Hindlimb muscle (tissue), 1 donor: ENCODE data around the gene OR4D5. TPM values are rescaled to one million over a fixed set of nuclear protein-coding genes. Genes with fewer than 3 reads are reported as not detected.

Experiments used
- DNase-seq: peaks from one replicate; pipeline ENCODE4 v3.0.0-alpha.2; 2013
- polyA plus RNA-seq: library from polyadenylated mRNA; unstranded; fragments of 120-200 nt; gene quantifications from one replicate; pipeline ENCODE4 v1.2.1, GENCODE V29; 2013; ENCODE audit not compliant: insufficient read length

The OR4D5 gene
- polyA plus RNA-seq, result not detected

DNA sequence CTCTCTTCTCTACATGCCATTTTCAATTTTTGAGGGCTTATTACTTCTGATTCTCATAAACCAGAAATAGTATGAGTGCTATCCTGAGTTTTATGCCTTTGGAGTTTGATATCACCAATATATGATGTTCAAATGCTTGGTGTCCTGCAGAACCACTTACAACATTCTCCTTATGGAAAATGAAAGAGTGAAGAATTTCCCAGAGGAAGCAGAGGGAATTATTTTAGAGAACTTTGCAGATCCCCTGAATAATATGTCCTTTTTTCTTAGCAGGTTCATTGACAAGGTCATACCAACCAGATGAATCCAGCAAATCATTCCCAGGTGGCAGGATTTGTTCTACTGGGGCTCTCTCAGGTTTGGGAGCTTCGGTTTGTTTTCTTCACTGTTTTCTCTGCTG lies at the start of gene OR4D5:
OR4D5 (plus strand) TSS at position 301 of the 400 bp plus-strand sequence; CDS start at position 301, 0 bp downstream.
- DNase-seq, result no peak

DNA sequence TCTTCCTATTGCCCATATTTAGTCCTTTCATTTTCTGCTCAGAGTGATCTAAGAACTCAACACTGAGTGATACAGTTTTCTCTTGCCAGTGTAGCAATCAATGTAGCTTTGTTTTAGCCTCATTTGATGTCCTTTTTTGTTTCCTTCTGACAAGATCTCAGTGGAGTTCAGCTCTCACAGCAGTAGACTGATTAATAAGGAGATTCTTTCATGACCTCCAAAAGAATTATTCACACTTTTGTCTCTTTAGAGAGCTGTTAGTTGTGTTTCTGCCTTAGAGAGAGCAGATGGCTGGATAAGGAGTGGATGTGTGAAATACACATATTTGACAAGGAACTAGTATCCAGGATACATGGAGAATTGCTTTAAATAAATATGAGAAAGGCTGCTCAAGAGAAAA lies 47.4 kb upstream of the OR4D5 start:
- DNase-seq, result no peak

DNA sequence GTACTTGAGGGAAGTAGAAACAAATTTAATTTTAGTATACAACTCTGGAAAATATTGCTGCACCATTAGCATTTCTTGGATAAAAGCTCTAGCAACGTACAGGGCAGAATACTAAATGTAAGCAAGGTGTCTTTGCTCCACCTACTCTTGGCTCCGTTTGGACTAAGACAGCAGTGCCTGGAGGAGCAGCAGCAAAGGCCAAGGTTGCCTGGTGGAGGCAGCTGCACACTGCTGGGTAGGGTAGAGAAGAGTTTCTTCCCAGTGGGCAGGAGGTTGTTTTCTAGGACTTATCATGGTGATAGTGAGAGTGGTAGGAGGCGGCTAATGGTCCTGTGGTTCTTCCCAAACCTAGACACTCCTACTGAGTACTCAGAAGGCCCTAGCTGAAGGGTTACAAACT lies 39.6 kb upstream of the OR4D5 start:
- DNase-seq, result no peak

DNA sequence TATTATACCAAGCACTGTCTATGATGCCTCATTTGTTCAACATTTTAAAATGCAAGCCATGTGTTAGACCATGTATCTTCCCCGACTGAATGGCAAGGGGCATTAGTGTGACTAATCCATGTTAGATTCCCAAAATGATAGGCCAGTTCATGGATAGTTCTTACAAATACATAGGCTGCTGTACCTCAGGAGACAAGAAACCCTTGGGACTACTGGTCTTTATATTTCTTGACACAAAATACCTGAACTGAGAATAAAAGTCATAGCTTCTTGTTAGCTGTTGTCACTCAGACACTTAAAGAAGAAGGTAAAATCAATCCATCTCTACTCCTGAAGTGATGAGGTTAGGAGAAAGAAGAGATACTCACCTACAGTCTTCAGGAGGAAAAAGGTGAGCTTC lies 37.5 kb upstream of the OR4D5 start, which contains the start of gene OR8D4:
OR8D4 (plus strand) TSS at position 301 of the 400 bp plus-strand sequence. CDS start 4,265 bp downstream, outside the sequence.
- no peak for DNase-seq

DNA sequence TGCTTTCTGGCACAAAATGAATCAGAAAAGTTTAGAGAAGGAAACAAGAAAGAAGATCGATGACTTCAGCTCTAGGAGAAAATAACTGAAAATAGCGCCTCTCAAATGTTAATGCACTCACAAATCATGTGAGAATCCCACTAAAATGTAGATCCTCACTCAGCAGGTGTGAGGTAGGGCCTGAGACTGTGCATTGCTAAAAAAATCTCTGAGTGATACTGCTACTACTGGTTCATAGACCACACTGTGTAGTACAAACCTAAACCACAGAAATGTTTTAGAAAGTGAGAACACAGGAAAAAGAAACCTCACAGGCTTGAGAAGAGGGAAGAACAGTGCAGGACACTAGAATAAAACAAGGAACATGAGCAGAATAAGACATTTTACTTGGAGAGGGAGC lies 35.5 kb upstream of the OR4D5 start:
- no peak for DNase-seq

DNA sequence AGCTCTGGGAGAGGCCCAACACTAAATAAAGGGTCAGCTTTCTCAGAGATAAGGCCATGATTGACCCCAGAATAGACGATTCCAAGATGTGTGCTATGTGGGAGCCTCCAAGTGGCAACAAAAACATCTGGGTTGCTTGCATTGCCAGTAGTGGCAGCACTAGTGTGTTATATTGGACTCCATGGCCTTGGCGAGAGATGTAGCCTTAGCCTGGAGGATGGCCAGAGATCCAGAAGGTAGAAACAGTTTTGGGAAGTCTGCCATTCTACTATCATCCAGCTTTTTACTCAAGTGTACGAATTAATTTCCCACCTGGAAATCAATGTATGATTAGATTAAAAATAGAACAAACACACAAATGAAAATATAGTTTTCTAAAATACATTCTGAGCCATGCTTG lies 34.5 kb upstream of the OR4D5 start:
- DNase-seq, result no peak

DNA sequence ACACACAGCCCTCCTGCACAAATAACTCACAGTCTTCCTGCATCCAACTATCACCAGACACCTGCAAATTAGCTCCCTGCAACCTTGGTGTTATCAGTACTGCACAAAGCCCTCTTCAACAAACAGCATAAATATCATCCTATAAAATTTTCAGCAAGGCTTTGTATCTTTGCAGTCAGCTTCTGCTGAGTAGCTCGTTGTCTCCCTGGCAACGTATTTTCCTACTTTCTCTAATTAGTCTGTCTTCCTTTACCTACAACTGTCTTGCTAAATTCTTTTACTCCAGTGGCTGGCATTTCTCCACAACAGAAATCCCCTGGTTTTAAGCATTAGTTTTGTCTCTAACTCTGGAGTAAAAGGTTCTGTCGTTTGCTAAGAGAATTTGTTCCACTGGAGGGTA lies 33.6 kb upstream of the OR4D5 start:
- no peak for DNase-seq

DNA sequence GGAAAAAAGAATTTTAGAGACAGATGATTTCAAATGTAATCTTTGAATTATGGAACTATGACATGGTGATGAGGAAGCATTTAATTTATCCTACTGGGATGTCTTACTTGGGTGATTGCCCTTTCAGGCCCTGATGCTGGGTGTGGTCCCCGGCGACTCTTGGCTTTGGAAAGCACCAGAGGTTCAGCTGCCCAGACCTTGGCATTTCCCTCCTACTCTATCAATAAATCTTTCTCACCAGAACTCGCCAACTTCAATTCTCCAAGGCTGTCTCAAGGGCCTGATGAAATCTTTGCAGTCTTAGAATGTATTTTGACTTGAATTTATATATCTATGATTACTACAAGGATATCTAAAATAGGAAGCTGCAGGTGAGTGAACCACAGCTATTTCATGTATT lies 18.5 kb upstream of the OR4D5 start:
- no peak for DNase-seq

DNA sequence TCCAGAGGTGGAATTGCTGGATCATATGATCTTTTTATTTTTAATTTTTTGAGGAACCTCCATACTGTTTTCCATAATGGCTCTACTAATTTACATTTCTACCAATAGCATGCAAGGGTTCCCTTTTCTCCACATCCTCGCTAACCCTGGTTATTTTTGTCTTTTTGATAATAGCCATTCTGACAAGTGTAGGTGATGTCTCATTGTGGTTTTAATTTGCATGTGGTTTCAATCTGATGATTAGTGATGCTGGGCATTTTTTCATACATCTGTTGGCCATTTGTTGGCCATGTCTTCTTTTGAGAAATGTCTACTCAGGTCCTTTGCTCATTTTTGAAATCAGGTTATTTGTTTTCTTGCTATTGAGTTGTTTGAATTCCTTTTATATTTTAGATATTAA lies 15.4 kb upstream of the OR4D5 start:
- DNase-seq, result no peak

DNA sequence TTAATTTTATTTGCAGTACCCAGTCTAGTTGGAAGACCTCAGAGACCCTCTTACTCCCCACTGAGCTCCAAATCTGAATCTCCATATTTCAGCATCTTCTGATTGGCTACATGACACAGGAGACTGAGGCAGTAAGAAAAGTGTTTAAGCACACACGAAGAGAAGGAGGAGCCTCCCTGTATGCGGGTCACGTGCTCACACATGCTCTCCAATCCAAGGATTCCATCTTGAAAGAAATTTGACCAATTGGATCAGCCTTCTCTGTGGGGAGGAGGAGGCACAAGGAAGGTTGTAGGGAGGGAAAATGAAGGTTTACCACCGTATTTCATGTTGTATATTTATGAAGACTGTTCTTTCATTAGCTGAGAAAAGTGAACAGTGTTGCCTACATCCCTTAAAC lies 3.0 kb downstream of the OR4D5 start:
- DNase-seq, result no peak

DNA sequence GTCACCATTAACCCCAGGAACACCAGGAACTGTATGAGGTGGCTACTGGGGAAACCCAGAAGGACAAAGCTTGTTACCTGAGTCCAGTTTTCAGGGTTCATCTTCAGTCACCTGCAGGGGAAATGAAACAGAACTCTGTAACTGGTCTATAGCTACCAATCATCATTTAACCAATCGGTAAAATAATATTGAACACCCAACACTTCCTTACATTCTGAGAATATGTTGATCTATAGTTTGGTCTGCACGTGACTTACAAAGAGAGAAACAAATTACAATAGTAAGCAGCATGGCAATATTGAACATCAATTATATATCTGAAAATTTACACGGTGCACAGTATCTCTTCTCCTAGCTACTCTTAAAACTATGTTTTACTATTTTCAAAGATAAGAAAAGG lies 4.3 kb downstream of the OR4D5 start, which contains the start of gene OR6T1:
OR6T1 (minus strand) TSS at position 101 of the 400 bp plus-strand sequence; CDS start at position 101, 0 bp downstream.
- DNase-seq, result no peak

DNA sequence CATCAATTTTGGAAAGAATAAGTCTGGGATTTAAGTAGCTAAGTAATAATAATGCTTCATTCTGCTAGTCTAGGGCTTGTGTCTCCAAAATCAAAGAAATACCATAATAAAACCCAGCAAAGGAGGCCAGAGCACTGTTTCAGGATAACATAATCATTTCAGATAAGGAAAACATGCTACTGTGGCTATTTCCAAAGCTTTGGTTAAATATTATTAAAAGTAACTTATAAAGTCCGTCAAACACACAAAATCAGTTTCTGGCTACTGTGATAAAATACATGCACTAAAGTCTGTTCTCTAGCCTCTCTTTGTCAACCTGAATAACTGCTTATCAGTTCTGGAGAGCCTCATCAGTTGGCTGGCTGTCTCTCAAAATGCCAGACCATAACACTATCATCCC lies 5.7 kb downstream of the OR4D5 start:
- no peak for DNase-seq

DNA sequence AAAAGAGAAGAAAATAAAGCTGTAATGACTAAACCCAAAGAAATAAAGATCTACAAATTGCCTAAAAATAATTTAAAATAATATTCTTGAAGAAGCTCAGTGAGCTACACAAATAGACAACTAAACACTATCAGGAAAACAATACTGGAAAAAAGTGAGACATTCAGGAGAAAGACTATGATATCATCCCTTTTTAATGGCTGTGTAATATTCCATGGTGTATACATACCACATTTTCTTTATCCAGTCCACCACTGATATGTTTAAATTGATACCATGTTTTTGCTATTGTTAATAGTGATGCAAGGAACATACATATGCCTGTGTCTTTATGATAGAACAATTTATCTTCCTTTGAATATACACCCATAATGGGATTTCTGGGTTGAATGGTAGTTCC lies 17.3 kb downstream of the OR4D5 start:
- DNase-seq, result no peak

DNA sequence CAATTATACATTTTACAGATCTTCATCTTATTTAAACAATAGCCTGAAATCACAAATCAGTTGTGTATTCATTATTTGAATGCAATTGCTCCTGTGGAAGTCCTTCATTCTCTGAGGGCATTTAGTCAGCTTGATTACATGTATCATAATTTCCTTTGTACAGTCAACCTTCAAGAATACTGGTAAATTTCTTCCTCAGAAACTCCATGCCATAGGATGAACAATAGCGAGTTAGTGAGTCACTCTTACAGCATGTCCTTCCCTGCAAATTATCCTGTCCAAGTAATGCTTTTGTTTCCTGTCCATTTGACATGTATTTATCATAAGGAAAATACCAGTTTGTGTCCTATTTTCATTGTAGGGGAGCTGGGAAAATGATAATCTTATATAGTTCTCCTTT lies 34.4 kb downstream of the OR4D5 start:
- DNase-seq, result no peak

DNA sequence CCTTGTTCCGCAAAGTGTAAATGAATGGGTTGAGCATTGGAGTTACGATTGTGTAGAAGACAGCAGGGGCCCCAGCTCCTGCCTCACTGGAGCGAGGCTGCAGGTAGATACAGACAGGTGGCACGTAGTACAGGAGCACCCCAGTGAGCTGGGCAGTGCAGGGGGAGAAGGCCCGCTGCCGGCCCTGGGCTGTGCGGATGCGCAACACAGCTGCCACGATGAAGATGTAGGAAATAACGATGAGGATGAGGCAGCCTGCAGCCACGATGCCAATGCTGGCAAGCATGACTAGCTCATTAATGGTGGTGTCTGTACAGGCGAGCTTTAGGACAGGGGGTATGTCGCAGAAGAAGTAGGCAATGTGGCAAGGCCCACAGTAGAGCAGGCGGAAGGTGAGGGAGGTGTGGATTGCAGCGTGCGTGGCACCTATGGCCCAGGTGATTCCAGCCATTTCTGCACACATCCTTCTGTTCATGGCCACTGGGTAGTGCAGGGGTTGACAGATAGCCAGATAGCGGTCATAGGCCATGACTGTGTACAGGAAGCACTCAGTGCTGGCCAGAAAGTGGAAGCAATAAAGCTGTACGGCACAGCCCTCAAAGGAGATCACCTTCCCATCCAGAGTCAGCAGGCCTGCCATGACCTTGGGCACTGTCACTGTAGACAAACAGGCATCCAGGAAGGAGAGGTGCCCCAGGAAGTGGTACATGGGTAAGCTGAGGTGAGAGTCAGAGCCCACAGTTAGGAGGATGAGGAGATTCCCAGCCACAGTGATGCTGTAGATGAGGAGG lies 37.5 kb downstream of the OR4D5 start:
- no peak for DNase-seq

DNA sequence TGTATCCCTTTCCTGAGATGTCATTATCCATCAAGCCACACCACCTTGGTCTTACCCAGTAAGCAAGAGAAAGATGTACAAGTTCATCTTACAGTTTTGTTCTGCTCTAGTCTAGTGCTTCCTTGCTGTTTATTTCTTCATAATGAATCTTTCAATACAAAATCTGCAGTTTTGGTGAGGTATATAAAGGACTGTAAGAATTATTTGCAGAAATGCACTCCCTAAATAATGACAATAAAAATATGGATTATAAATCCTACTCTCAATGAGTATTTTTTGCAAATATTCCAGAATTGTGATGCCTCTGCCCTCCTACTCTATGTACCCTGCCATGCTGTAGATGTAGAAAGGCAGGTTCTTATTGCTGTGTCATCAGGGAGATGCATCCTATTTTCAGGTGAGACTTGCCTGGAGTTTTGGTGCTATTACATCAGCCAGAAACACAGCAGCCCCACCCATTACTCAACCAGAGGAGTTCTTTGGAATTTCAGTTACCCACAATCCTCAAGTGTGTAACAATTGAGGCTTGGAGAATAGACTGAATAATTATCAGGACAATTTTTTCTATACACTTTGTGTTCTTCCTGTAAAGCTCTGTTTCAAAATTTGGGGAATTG lies 38.4 kb downstream of the OR4D5 start, which contains the start of gene OR10S1:
OR10S1 (minus strand) TSS at position 51 of the 617 bp plus-strand sequence. CDS start 117 bp downstream, outside the sequence.
- no peak for DNase-seq

DNA sequence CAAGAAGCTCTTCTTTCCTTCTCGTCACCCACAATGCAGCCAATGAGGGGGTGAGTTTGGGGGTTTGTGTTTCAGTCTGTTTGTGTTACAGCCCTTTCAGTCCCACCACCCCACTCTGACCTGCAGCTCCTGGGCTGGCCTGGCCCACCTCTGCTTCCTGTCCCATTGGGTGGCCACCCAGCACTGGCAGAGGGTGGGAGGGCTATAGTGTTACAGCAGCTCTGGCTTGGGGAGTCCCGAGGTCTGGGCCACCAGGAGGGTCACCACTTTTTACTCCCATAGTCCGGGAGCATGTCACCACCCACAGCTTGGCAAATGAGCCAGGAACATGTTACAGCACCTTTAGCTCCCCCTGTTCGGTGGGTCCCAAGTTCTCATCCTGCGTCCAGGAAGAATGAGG lies 39.9 kb downstream of the OR4D5 start:
- no peak for DNase-seq

Other genes starting within 250 kb of the OR4D5 start
- gene ZNF202, start 198.0 kb upstream of the OR4D5 start, polyA plus RNA-seq, result 20.6 TPM
- not detected for gene OR6X1, start 185.1 kb upstream of the OR4D5 start, polyA plus RNA-seq
- not detected for gene OR6M1, start 133.3 kb upstream of the OR4D5 start, polyA plus RNA-seq
- not detected for gene TMEM225, start 53.9 kb upstream of the OR4D5 start, polyA plus RNA-seq
- gene OR8D4, start 37.5 kb upstream of the OR4D5 start, polyA plus RNA-seq, result 0.18 TPM
- gene OR6T1, start 4.2 kb downstream of the OR4D5 start, polyA plus RNA-seq, result not detected
- gene OR10S1, start 38.2 kb downstream of the OR4D5 start, polyA plus RNA-seq, result not detected
- not detected for gene OR10G6, start 55.5 kb downstream of the OR4D5 start, polyA plus RNA-seq
- not detected for gene OR10G4, start 73.4 kb downstream of the OR4D5 start, polyA plus RNA-seq
- gene OR10G9, start 83.4 kb downstream of the OR4D5 start, polyA plus RNA-seq, result not detected
- not detected for gene OR10G8, start 87.2 kb downstream of the OR4D5 start, polyA plus RNA-seq
- not detected for gene OR10G7, start 101.7 kb downstream of the OR4D5 start, polyA plus RNA-seq
- 101 TPM for gene VWA5A, start 175.8 kb downstream of the OR4D5 start, polyA plus RNA-seq
- not detected for gene OR10D3, start 243.7 kb downstream of the OR4D5 start, polyA plus RNA-seq